Stimulated activated CD4-positive, alpha-beta T cell treated with anti-CD3 and anti-CD28 coated beads, Interleukin-15, amount 100 ng/mL, for 1 hour (primary cell): ENCODE results near the gene DSTN.

ENCODE experiments used
- DNase-seq, 2 donors: peaks; one replicate each; pipeline ENCODE4 v3.0.0-alpha.2; 2020; ENCODE audit warnings: low read depth in 1 of 2, low spot score in 1 of 2

DSTN gene

DNA sequence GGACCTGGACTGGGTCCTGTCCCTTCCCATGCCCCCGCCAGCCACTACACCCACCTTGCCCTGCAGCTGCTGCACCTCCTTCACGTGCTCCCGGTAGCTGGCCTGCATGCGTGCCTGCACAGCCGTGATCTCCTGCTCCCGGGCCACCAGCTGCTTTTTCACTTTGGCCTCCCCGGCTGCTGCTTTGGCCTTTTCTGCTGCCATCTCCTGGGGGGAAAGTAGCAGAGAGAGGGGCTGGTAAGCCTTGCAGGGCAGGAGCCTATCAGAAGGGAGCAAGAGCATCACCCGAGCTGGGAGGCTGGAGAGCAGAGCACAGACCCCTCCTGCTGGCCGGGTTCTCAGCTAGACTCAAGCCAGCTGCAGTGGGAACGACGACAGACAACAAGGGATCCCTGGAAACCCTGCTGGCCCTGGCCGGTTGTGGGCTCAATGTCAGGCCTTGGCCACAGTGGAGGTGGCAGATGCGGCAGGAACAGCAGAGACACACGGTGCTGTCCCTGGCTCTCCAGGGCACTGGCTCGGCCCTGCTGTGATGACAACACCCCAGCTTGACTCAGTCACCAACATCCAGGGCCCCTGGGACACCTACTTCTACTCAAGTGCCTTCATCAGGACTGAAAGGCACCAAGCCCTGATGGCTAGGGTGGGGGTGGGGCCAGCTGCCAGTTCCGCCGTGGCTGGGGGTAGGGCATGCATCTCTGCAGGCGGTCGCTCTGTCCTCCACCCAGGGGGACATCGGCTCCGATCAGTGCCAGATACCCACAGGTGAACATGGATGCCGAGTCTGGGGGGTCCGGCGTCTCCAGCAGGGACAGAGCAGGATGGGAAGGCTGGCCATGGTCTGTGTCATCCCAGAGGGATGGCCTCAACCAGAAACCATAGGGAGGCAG, 66.9 kb downstream of the DSTN start:
- no peak for DNase-seq

DNA sequence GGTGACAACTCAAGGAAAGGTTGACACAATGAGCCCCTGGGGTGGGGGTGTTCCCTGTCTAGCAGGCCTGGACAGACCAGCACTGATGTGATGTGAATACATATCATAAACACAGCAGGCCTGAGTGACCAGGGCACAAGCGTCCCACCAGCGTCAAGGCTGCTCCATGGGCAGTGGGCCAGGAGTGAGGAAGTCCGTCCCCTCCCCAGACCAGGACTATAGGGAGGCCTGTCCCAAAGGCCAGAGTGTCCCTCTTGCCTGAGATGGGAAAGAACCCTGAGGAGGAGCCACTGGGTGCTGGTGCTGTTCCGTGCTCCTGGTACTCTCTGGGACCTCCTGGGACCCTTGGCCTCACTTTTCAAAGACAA, 67.5 kb downstream of the DSTN start:
- DNase-seq = no peak

DNA sequence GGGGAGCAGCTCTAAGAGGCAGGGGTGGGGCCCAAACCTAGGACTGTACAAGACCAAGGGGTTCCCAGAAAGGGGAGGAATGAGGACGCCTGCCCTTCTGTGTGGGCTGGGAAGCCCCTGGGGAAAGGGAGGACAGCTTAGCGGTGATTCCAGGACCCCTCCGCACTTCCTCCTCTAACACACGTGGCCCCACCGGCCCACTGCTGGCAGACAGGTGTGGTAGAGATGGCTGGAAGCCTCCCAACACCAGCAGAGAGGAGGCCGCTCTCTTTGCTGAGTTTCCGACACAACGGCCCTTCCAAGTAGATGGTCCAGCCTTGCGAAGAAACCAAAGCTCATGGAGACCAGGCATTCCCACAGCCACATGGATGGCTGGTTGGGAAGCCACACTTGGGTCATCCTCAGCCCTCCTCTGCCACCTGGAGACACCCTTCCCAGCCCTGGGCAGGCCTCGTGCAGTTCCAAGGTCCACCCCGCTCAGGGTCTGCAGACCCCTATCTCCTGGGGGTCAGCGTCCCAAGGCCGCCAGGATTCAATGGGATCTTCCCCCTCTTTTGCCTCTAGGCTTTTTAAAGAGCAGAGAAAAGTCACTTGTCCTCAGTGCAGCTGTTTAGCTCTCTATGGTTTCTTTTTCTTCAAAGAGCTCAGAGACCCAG, 68.2 kb downstream of the DSTN start:
- no peak for DNase-seq

DNA sequence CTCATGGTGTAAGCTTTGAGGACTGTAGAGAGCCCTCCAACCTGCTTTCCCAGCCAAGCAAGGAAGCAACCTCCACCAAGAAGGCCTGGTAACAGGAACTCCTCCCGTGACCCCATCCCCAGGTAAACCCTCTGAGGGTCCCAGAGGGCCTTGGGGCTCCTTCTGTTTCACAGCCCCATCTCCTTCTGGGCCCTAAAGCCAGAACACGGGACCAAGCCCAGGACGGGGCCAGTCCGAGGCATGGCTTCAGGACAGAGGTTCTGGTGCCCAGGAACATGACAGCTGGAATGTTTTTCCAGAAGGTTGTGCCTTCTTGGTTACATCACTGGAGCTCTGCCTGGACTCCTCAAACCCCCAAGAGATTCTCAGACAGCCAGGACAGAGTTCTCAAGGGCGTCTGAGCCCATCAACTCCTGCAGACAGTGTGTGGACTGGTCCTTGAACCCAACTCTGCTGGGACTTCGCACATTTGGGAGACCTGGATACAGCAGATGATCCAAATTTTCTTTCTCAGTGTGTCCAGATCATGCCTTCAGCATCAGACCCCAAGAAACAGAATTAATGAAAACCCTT, 69.0 kb downstream of the DSTN start:
- no peak for DNase-seq

DNA sequence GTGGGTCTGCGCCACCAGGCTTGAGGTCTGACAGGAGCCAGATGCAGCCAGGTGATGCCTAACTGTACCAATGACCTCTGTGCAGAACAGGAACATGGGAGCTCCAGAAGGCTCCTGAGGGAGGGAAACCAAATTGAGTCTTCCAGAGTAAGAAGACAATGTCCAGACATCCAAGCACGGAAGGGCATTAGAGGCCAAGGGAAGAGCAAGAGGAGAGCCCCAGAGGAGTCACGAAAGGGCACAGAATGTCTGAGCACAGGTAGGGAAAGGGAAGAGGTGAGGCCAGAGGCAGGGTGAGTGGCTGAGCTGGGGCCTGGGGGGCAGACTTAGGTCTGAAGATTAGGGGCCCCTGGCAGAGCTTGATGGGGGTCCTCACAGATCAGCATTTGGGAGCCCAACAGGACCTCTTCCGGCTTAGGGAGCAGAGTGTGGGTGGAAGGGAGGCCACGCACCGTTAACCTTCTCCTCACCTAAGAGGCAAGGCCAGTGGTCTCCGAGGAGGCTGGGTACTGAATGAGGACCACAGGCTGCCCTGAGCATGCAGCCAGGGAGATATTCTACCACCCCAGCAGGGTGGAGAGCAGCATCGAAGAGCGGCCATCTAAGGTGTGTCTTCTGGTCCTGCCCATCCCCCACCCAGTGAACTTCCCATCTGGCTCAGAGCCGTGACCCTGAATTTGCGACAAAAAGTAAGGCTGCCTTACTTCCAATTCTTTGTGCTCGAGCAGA, 70.4 kb downstream of the DSTN start:
- DNase-seq = no peak

DNA sequence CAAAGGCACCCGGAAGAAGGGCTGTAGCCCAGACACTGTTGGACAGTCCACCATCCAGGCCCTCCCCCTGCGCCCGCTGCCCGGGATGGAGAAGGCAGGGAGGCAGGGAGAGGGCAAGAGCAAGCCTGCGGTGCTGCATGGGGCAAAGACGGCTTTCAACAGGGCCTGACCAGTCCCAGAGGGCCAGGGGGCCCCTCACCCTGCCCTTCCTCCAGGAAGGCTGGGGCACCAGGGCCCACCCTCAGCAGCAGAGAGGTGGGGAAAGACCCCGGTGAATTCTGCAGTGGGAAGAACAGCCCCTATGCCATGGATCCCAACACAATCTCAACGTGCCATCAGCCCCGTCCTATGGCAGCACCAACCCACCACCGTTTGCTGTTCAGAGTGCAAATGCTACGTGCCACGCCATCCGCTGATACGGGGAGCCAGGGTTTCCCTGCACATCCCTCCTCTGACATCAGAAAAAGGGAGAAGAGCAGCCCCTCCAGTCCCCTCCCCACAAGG, 71.1 kb downstream of the DSTN start:
- no peak for DNase-seq

DNA sequence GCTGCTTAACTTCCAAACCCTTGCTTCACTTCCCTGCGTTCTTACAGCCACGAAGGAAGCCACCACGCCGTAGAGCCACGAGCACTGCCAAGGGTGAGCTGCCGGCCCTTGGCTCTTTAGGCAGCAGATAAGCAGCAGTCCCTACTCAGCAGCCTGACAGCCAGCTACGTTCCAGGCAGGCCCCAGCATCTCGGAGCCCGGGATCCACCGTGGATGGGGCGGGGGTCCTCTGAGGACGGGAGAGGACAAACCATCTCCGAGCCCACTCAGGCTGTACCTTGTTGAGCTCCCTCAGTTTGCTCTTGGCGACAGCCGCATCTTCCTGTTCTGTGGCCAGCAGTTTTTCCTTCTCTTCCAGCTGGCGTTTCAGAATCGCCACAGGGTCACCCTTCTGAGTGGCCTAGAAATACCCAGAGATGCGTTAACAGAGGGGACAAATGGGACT, 71.7 kb downstream of the DSTN start:
- DNase-seq = no peak

DNA sequence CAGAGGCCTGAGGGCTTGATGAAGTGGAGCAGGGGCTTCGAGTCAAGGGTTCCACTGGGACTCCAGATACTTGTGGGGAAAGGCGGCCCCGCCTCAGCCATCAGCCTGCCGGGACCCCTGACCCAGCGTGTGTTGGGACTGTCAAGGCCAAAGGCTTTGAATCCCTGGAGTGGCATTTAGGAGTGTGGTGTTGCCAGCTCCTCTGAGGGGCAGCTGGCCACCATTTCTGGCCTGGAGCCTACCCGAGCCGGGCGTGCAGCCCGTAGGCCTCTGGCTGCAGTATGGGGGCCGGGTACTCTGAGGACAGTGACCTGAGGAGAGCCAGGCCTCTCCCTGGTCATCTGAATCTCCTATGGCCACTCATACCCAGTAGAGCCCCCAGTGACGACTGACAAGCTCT, 72.1 kb downstream of the DSTN start:
- DNase-seq = no peak

DNA sequence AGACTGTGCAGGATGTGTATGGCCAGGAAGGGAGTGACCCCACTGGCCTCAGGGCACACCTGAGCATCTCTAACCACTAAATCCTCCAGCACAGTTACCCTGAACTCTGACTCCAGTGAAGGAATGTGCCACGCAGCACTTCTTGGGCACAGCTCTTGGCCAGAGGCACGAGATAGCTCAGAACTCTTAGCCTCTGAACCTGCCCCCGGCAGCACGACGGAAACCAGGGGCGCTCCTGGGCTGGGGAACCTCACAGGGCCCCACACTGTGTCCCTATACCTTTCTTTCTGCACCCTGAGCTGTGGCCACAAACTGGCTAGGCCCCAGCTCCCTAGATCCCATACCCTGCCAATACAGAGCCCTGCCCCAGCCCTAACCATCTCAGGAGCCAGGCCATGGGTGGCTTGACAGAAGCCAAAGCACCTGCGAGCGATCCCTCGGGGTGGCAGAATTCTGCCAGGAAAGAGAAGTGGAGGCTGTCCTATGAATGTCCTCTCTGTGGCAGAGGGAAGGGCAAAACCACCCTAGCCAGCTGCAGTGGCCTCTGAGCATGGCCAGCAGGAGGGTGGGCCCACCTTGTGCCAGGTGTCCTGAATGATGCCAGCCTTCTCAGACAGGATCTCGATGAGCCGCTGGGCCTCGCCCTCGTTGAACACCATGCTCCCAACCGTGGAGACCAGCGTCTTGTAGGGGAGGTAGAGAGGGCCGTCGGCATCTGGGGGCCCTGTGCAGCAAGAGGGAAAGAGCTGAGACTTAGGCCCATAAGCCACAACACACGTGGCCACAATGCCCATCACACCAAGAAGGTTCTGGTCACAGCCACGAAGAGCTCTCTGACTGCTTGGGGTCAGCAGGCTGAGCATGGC, 72.8 kb downstream of the DSTN start:
- no peak for DNase-seq

DNA sequence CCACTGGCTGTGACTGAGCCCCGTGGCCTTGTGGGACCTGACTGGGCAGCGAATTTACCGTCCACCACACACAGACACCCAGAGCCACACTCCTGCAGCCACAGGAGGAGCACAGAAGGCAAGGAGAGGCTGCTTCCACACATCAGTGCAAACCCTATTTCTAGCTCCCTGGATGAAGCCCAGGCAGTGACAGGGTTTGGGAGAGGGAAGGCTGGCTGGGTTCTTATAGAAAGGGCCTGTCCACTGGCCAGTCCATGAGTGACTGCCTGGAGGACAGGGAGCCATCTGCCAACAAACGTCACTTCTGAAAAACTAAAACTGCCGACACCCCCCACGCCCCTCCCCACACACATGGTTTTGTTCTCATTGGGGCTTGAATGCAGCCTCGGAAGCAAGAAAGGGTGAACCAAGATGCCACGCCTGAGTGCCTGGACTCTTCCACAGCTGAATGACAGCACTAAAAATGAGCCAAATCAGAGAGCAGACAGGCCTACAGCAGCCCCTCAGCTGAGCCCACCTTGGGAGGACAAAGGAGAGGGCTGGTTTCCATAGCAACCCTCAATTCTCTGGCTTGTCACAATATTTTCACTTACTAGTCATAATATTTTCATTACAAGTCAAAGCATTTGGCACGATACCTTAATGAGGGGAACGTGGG, 73.8 kb downstream of the DSTN start:
- no peak for DNase-seq

DNA sequence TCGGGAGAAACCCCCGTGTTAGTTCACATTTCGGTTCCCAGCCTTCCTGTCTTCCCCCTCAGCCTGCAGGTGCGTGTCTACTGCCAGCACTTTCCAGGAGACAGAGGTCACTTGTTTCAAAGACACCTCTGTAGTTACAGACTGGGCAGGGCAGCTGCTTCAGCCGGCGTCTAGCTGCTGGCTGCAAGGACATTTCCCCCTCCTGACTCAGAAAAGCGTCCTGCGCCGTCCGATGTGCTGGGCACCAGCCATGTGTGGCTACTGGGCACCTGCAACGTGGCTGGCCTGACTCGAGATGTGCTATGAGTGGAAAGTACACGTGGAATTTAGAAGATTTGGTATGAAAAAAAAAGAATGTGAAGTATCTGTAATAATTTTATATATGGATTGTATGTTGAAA, 74.6 kb downstream of the DSTN start:
- no peak for DNase-seq

DNA sequence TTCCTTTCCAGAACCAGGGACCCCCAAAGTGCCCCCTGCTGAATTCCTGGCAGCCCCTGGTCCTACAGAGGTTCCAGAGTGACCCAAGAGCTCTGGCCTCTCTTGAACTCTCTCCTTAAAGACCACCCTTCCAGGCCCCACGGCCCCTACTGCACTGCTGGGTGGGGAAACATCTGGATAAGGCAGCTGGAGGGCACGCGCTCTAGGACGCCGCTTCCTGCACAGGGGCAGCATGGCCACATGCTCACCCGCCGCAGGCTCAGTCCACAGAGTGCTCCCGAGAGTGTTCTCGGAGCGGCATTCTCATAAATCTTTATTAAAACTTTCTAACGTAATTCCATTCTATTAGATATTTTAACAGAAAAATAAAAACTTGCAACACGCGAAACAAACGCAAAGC, 75.1 kb downstream of the DSTN start:
- no peak for DNase-seq

DNA sequence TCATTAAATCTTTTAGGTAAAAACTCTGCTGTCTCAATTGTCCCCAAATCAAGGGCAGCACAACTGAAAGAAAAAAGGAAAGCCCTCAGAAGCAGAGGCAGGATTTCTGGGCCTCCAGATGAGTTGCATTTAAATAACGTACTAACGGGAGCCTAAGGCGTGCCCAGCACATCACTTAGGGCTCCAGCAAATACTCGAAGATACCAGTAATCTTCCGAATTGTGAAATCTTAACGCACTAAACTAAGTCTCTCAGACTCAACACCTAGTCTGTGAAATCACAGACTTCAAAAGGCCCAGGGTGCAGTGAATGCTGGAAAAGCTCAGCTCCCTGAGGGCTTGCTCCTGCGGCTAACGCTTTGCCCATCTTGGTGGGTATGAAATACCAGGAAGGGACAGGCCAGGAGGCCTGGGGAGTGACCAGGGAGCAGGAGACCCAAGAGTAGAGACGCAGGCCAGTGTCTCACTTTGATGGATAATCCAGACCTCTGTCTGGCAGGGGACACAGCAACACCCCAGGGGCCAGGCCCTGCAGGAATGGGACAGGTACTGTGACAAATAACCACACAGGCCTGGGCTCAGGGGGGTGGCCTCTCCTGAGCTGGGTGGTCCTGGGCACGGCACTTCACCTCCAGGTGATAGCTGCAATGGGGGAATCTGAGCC, 75.8 kb downstream of the DSTN start:
- no peak for DNase-seq

DNA sequence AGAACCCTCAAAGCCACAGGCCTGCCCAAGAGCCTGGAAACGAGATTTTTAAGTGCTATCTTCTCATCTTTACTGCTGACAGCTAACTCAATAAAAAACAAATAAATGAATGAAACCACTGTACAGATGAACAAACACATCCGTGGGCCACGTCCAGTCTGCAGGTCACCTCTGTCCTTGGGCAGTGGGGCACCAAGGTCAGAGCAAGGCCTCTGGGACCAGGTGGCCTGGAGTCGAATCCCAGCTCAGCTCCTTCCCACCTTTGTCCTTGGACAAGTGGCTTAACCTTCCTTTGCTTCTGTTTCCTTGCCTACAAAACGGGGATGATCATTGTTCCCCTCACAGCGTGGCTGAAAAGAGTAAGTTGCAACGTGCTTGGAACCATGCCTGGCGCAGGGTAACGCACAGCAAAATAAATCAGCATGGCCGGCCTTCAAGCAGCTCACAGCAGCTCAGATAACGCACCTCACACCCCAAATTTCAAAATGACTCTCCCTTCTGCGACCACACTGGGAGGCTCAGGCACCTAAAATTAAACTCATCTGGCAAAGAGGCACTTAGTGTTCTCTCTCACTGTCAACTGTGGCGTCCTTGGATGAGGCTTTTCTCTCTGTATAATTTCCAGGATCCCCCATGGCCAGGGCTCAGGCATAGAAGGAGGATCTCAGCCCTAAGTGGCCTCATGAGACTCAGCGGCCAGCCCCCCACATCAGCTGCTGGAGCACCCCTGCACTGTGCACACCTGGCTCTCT, 76.5 kb downstream of the DSTN start:
- no peak for DNase-seq

DNA sequence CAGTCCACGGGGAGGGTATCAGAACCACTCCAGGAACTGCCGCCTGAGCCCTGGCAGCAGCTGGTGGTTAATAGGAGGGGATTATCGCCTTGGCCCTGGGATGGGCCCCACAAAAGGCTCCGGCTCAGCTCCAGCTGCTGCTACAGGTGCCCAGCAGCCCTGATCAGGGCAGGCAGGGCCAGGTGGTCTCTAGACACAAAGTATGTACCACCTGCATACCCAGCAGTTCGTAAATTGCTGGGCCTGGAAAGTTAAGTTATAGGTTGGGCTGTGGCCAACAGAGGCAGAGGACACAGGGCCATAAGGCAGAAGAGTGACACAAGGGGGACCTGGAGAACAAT, 77.1 kb downstream of the DSTN start:
- DNase-seq = no peak

DNA sequence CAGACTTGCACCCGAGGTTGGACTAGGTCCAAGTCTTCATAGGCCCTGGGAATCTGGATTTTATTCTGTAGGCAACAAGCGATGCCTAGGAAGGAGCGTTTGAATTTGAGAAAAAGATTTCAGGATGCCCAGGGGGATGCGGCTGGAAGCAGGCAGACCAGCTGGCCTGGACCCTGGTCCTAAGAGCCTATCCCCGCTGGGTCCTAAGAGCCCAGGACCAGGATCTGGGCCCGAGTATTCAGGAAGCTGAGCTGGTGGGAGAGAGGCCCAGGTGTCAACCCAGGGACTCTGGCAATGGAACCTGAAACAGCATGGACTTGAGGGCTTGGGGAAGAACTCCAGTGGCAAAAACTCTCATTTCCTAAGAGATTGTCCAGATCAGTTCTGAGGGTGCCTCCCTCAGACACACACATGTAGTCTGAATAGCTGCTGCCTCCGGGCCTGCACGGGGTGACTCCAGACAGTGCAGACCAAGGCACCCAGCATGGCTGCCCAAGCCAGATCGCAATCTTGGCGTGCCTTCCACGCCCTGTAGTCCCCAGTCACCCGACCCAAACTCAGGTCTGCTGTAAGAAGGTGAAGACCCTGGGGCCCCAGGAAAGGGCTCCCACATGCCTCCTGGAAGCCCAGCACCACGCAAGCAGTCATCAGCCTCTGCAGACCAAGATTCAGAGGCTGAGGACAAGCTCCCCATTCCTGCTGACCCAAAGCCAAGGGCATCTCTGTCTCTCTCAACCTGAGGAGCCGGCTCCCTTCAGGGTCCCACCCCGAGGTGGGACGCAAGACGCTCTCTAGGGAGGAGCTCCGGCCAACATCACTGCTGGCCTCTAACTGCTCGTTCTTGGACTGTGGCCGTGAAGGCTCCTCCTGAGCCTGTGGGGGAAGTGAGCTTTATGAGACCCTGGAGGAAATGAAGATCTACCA, 77.8 kb downstream of the DSTN start:
- no peak for DNase-seq

DNA sequence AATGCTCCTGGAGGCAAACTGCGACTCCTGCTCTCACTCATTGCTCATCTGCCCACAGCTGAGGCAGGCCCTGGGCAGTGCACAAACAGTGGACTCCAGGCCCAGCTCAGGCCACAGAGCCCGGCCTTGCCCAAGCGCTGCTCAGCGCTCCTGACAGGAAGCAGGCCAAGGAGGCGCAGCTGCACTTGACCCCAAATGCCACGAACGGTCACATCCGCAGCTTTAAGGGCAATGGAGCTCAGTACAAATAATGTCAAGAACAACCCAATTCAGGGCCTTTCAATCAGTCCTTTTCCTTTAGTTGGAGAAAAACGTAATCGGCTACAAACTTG, 78.4 kb downstream of the DSTN start:
- no peak for DNase-seq
